ENCODE results near the gene EXOSC7.

Gene EXOSC7

DNA sequence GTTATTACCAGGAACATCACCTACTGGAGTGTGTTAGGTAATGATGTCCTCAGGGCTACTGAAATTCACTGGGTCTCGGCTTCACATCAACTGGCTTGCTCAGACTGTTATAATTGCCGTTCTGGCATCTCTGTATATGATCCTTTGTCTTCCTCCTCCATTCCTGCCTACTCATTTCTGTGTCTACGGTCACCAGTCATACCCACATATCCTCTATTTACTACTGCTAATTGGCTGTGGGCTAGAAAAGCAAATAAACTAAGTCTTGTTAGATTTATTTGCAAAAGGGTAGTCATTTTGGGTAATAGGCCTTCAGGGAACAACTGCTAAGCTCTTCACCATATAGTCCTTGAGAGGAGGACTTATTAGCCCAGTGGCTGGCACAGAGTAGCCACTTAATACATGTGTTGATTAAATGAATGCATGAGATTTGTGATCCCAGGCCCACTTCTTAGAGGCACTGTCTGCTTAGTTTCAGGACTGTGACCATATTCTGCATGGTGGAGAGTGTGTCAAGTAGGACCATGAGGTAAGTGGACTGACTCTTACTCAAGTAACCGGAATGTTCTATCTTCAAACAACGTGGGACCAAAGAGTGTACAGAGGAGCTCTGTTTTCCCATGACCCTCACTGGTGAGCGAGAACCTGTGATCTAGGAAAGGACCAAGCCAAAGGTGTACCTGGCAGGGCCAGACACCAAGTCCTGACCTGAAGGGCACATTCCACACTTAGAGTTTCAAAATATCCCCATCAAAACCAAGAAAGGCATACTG lies 13.2 kb upstream of the EXOSC7 start:
- DNase-seq (ENCODE audit: extremely low read depth, low read depth): no peak
- TF ChIP-seq, protein P1, sequence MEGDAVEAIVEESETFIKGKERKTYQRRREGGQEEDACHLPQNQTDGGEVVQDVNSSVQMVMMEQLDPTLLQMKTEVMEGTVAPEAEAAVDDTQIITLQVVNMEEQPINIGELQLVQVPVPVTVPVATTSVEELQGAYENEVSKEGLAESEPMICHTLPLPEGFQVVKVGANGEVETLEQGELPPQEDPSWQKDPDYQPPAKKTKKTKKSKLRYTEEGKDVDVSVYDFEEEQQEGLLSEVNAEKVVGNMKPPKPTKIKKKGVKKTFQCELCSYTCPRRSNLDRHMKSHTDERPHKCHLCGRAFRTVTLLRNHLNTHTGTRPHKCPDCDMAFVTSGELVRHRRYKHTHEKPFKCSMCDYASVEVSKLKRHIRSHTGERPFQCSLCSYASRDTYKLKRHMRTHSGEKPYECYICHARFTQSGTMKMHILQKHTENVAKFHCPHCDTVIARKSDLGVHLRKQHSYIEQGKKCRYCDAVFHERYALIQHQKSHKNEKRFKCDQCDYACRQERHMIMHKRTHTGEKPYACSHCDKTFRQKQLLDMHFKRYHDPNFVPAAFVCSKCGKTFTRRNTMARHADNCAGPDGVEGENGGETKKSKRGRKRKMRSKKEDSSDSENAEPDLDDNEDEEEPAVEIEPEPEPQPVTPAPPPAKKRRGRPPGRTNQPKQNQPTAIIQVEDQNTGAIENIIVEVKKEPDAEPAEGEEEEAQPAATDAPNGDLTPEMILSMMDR (IDR thresholded peaks at IDR 0.05; ENCODE audit: low read depth, low read length): no peak

DNA sequence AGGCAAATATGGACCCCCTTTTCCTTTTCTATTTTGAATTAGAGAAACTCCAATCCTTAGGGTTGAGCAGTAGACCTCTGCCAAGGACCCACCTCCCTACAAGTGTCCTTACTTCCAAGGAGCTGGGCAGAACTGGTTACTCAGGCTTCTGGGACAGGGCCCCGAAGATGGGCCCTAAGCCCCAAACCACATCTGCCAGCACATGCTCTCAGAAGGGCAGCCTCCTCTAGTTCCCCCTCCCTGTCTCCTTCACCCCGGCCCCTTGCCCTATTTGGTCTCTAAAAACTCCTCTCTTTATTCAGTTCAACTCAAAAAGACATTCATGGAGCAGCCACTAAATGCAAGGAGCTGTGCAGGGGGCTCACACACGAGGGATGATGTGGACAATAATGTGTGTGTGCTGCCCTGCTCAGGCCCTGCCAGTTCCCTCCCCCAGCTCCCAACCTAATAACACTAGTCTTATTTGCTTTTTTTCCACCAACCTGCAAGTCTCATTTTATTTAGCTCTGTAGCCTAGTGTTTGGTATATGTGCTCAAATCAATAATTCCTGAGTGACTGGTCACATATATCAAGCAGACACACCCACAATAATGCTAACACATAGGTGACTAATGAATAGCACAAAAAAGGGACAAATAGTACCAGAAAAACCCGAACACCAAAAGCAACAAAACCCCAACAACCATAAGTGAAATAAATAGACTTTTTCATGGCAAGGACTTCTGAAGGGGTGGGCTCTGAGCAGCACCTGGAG lies 12.3 kb upstream of the EXOSC7 start:
- TF ChIP-seq, protein P1 (IDR thresholded peaks at IDR 0.05; ENCODE audit: low read depth, low read length): no peak
- no peak for DNase-seq (ENCODE audit: extremely low read depth, low read depth)

GRCh38 chr3:44965165-44965564 lies 10.9 kb upstream of the EXOSC7 start:
- DNase-seq (ENCODE audit: extremely low read depth, low read depth): no peak

DNA sequence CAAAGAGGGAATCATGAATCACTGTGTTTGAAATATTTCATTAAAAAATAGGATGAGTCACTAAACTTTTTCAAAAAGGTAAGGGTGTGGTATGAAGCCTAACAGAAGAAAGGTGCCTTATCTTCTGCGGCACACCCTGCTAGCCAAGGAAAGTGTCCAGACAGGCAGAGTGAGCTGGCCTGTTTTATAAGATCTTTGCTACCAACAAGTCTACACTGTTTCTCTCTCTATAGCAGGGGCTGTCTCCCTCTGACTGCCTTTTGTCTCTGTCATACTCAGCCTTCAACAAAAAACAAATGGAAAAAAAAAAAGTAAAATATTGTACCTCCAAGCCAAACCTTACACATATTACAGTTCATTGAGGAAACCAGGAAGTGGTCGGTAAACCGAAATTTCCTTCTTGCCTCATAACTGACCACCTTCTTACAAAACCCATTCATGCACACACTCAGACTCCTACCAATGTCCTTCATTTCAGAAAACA lies 9.2 kb upstream of the EXOSC7 start:
- TF ChIP-seq, protein P1 (IDR thresholded peaks at IDR 0.05; ENCODE audit: low read depth, low read length): no peak
- DNase-seq (ENCODE audit: extremely low read depth, low read depth): no peak

More at GRCh38 chr3:44965165-44965564, 10.9 kb upstream of the EXOSC7 start:
- TF ChIP-seq, protein P1 (IDR thresholded peaks at IDR 0.05; ENCODE audit: low read depth, low read length): no peak

DNA sequence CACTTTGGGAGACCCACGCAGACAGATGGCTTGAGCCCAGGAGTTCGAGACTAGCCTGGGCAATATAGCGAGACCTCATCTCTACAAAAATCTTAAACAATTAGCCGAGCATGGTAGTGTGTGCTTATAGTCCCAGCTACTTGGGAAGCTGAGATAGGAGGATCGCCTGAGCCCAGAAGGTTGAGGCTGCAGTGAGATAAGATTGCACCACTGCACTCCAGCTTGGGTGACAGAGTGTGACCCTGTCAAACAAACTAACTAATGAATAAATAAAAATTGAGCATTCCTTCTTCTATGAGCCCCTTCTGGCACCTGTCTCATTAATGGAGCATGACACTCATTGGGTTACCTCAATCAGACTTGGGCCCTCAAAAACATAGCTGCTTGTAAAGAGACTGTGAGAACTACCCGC lies 7.6 kb upstream of the EXOSC7 start:
- DNase-seq (ENCODE audit: extremely low read depth, low read depth): no peak
- TF ChIP-seq, protein P1 (IDR thresholded peaks at IDR 0.05; ENCODE audit: low read depth, low read length): no peak

DNA sequence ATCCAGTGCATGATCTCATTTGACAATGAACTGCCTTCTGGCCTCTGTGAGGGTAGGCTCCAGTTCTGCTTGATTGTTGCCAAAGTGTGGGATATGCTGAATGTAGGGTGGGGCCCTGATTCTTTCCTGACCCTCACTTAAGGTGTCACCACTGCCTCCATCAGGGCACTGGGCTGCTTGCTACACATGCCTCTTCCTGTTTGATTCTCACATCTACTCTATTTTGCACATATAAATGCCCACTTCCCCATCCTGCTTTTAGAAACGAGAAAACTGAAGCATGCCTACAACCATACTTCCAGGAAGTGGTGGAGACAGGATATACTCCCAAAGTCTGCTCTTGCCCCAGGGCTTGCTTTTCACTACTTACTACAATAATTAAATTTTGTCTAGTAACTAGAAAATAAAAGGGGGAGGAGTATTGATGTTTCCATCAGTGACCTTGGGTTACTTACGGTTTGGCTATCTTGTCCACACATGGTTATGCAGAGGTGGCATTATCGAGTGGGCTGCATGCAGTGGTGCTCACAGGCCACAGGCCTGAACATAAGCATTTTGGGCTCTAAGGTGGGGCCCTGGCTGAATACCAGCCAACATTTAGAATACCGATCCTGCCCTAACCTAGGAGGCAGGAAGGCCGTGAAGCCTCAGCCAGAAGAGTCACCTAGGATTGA lies 6.8 kb upstream of the EXOSC7 start:
- TF ChIP-seq, protein P1 (IDR thresholded peaks at IDR 0.05; ENCODE audit: low read depth, low read length): no peak
- DNase-seq (ENCODE audit: extremely low read depth, low read depth): no peak

All from AG09319 (cell line).